Gastrocnemius medialis (tissue), 4 donors: ENCODE results near the gene FICD.

Experiments
- CTCF ChIP-seq, 5 experiments: fragments of 450-650 bp in 3 of 5; fragments of 200-600 bp in 2 of 5; sonication (generic) in 2 of 5; IDR thresholded peaks in 4 of 5; conservative IDR thresholded peaks in 1 of 5; 1 replicate in 4 of 5; 2 replicates in 1 of 5; pipeline ENCODE4 v1.5.1; 2016 to 2019; ENCODE audit warnings: antibody characterized with exemption in 5 of 5, mild to moderate bottlenecking in 3 of 5, moderate library complexity in 3 of 5
- POLR2A ChIP-seq, 2 donors: fragments of 450-650 bp; IDR thresholded peaks; one replicate each; pipeline ENCODE4 v1.6.1; 2017; ENCODE audit warnings: antibody characterized with exemption in 2 of 2, mild to moderate bottlenecking in 2 of 2, moderate library complexity in 2 of 2

- TF ChIP-seq POLR2A (IDR thresholded peaks at IDR 0.05) (no peak), CTCF (IDR thresholded peaks at IDR 0.05 in 4 of 5, conservative IDR thresholded peaks at IDR 0.05 in 1 of 5) (no peak)
These were observed 23.8 kb upstream of the FICD start for GRCh38 chr12:108491256-108491655.
